ENCODE measurements around the gene TRPV4.

Gene TRPV4

DNA sequence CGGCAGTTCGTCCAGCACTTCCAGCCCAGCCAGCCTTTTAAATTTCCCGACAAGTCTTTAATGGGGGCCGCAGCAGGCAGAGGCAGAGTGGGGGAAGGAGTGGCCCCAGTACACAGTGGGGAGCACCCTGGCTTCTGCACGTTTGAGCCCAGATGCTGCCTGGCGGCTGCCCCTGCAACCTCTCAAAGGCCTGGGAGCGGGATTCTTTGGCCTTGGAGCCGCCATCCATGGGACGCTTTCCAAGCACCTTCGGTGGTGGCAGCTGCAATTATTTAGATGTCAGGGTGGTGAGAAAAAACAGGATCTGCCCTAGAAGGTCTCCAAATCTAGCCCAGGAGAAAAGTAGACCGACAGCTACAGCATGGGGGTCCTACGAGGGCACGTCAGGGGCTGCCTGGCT, 73.6 kb downstream of the TRPV4 start:
- no peak overlapping the region for H3K4me3 ChIP-seq (ENCODE audit: low read depth, low read length)
- TF ChIP-seq, protein P1, sequence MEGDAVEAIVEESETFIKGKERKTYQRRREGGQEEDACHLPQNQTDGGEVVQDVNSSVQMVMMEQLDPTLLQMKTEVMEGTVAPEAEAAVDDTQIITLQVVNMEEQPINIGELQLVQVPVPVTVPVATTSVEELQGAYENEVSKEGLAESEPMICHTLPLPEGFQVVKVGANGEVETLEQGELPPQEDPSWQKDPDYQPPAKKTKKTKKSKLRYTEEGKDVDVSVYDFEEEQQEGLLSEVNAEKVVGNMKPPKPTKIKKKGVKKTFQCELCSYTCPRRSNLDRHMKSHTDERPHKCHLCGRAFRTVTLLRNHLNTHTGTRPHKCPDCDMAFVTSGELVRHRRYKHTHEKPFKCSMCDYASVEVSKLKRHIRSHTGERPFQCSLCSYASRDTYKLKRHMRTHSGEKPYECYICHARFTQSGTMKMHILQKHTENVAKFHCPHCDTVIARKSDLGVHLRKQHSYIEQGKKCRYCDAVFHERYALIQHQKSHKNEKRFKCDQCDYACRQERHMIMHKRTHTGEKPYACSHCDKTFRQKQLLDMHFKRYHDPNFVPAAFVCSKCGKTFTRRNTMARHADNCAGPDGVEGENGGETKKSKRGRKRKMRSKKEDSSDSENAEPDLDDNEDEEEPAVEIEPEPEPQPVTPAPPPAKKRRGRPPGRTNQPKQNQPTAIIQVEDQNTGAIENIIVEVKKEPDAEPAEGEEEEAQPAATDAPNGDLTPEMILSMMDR (IDR thresholded peaks at IDR 0.05; ENCODE audit: control insufficient read depth, extremely low read depth, insufficient read depth), result no peak
- DNase-seq (ENCODE audit: low read depth), result no peak

DNA sequence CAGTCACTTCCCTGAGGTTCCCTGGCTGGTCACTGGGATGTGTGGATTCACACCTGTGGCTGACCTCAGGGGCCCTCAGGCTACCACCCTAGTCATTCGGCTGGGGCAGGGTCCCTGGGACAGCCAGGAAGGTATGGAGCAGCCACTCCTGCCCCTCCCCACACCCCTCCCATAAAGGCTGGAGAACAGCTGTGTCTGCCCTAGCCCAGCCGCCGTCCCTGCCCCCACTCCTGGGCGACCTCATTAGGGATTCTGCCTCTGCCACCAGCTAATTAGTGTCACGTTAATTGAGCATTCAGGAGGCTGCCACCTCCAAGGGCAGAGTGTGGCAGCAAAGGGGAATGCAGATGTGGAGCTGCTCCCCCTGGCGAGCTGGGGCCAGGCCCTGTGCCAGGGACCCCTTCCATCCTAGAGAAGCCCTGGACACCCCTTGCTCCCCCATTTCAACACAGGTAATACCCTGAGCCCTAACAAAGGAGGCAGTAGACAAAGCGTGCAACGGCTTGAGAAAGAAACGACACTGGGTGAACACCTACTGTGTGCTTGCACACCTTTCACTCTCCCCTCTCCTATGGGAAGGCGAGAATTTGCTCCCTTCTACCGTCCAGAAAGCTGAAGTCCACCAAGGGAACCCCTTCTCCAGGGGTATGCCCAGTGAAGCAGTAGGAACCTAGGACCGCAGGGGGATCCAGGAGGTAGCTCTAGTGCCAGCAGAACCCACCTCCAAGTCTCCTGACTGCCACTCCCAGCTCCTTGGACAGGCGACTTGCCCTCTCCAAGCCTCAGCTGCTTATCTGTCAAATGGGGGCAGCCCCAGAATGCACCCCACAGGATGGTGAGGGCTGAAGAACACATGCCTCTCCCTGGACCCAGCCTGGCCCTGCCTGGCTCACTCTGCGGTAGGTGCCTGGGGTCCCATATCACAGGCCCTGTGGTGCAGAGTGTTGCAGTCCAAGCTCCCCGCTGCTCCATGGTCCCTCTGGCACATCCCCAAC, 74.5 kb downstream of the TRPV4 start:
- TF ChIP-seq, protein P1 (IDR thresholded peaks at IDR 0.05; ENCODE audit: control insufficient read depth, extremely low read depth, insufficient read depth), result no peak
- H3K4me3 ChIP-seq (ENCODE audit: low read depth, low read length), result no peak overlapping the region
- DNase-seq (ENCODE audit: low read depth), result no peak

DNA sequence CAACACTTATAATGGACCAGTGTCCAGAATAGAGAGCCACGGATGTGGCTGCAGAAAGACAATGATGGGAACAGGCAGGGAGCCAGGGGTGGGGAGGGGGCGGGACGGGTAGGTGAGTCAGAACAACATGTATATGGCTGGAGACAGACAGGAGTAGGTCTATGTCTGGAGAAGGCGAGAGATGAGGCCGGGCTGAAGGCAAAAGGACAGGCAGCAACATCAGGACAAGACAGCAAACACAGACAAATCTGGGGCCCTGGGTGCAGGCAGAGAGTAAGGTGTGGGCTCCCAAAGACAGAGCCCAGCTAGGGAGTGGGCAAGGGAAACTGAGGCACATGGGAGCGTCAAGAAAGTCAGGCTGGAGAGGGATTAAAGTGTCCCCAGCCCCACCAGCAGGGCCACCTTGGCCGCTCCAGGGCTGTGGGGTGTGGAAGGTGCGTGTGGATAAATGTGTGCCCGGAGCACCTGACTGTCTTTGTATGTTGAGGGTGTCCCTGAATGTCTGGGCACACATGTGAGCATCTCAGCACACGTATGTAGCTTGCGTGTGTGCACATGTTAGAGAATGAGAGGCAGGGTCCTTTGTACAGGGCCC, 75.4 kb downstream of the TRPV4 start:
- no peak overlapping the region for H3K4me3 ChIP-seq (ENCODE audit: low read depth, low read length)
- TF ChIP-seq, protein P1 (IDR thresholded peaks at IDR 0.05; ENCODE audit: control insufficient read depth, extremely low read depth, insufficient read depth), result no peak
- no peak for DNase-seq (ENCODE audit: low read depth)

DNA sequence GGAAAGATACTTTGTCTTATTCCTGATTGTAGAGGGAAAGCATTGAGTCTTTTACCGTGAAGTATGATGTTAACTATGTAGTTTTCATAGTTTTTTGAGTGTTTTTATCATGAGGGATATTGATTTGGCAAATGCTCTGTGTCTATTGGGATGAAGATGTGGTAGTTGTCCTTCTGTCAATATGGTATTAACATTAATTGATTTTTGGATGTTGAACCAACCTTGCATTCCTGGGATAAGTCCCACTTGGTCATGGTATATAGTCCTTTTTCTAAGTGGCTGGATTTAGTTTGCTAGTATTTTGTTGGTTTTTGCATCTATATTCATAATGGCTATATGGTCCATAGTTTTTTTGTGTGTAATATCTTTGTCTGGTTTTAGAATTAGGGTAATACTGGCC, 76.7 kb downstream of the TRPV4 start:
- no peak overlapping the region for H3K4me3 ChIP-seq (ENCODE audit: low read depth, low read length)
- no peak for DNase-seq (ENCODE audit: low read depth)
- TF ChIP-seq, protein P1 (IDR thresholded peaks at IDR 0.05; ENCODE audit: control insufficient read depth, extremely low read depth, insufficient read depth), result no peak

DNA sequence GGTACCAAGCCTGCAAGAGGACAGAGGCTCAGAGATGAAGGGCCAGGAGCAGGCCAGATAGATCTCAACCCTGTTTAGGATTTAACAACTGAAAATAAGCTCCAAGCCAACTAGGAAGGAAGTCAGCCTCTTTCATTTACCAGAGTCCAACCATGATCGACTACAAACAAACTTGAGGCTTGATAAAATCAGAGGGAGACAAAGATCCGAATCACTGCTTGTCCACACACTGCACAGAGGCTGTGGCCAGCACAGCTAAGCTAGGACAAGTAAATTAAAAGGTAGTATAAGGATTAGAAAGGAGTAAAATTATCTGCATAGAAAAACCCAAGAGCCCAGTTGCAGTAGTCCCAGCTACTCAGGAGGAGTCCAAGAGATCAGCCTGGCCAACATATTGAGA, 79.2 kb downstream of the TRPV4 start:
- TF ChIP-seq, protein P1 (IDR thresholded peaks at IDR 0.05; ENCODE audit: control insufficient read depth, extremely low read depth, insufficient read depth), result no peak
- H3K4me3 ChIP-seq (ENCODE audit: low read depth, low read length), result no peak overlapping the region
- peak; percentile 22 for DNase-seq (ENCODE audit: low read depth)

DNA sequence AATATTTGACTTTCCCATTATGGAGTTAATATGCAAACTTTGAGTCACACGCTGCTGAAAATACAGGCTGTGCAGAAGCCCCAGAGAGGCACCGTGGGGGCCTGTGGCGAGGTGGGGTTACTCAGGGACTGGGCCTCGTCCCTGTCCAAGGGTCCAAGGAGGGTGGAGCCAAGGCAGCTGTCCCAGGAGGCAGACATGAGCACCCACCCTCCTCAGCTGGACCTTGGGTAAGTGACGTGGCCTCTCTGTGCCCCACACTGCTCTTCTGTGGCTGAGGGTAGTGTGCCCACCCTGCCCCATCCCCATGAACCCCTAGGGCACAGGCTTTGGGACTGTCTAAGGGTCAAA, 80.2 kb downstream of the TRPV4 start:
- no peak overlapping the region for H3K4me3 ChIP-seq (ENCODE audit: low read depth, low read length)
- DNase-seq (ENCODE audit: low read depth), result no peak
- TF ChIP-seq, protein P1 (IDR thresholded peaks at IDR 0.05; ENCODE audit: control insufficient read depth, extremely low read depth, insufficient read depth), result no peak

All from LNCaP clone FGC (cell line).